Neural progenitor cell (in vitro differentiated cells): Measurements from ENCODE around the gene CTXN1.

Experiments
- CTCF ChIP-seq: fragments of 200-600 bp; sonication (generic); IDR thresholded peaks from 2 replicates; pipeline ENCODE4 v1.5.1; 2017; ENCODE audit warnings: antibody characterized with exemption, mild to moderate bottlenecking
- EZH2 ChIP-seq: fragments of 200-600 bp; sonication (generic); IDR thresholded peaks from 2 replicates; pipeline ENCODE4 v1.6.1; 2017; ENCODE audit warnings: antibody characterized with exemption, mild to moderate bottlenecking, moderate library complexity

GRCh38 chr19:7941895-7942596, 16.1 kb upstream of the CTXN1 start:
- TF ChIP-seq CTCF (no peak), EZH2 (no peak)
